ENCODE results near the gene HCN2.

GRCh38 chr19:633786-634639, 44.3 kb downstream of the HCN2 start:
- TF ChIP-seq, protein P1, sequence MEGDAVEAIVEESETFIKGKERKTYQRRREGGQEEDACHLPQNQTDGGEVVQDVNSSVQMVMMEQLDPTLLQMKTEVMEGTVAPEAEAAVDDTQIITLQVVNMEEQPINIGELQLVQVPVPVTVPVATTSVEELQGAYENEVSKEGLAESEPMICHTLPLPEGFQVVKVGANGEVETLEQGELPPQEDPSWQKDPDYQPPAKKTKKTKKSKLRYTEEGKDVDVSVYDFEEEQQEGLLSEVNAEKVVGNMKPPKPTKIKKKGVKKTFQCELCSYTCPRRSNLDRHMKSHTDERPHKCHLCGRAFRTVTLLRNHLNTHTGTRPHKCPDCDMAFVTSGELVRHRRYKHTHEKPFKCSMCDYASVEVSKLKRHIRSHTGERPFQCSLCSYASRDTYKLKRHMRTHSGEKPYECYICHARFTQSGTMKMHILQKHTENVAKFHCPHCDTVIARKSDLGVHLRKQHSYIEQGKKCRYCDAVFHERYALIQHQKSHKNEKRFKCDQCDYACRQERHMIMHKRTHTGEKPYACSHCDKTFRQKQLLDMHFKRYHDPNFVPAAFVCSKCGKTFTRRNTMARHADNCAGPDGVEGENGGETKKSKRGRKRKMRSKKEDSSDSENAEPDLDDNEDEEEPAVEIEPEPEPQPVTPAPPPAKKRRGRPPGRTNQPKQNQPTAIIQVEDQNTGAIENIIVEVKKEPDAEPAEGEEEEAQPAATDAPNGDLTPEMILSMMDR (IDR thresholded peaks at IDR 0.05), result no peak
- TF ChIP-seq POLR2A (IDR thresholded peaks at IDR 0.05) (no peak), POLR2AphosphoS5 (IDR thresholded peaks at IDR 0.05) (no peak)

Data from prostate gland (tissue), 2 donors.